A375 (cell line): ENCODE data around the gene GLRX. TPM values are rescaled to one million over a fixed set of nuclear protein-coding genes. Genes with fewer than 3 reads are reported as not detected.

Experiments used
- total RNA-seq: library from RNA; depleted of rRNA; stranded (reverse); fragments of >200 nt; shearing (Covaris generic); gene quantifications from 2 replicates; pipeline ENCODE4 v1.2.3, GENCODE V29; 2014; rRNA removed

The GLRX gene, protein sequence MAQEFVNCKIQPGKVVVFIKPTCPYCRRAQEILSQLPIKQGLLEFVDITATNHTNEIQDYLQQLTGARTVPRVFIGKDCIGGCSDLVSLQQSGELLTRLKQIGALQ
- total RNA-seq: 7.9 and 11.1 TPM in 2 replicates

DNA sequence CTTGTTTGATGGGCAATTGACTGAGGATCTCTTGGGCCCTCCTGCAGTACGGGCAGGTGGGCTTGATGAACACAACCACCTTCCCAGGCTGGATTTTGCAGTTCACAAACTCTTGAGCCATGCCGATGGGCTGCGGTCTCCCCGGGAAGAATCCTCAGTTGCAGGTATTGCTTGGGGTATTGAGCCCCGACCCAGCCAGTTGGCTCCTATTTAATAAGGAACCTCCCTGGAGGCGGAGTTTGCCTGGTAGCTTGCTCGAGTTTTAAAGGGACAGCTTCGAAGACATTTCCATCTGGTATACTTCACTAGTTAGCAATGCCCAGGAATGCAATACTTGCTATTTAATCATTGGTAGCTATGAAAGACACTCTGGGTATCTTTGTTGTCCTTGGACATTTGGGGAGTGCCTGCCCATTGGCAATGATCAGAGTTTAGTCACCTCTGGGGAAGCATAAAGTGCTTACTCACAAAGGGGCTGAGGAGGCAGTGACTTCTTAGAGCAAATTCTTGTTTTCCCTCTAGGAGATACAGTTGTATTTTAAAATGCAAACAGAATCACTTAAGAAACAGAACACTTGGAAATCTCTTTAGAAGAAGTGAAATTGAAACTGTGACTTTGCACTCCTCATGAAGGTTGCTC is at the start of gene GLRX:
TSS of gene GLRX (minus strand) at position 185 of the 640 bp plus-strand sequence. CDS start at position 121, 64 bp downstream.

Other genes starting within 250 kb of the GLRX start
- gene GPR150, start 202.6 kb downstream of the GLRX start, total RNA-seq: not detected in 2 replicates
- 0.75 and 5.8 TPM in 2 replicates for gene RFESD, start 175.9 kb downstream of the GLRX start, total RNA-seq
- gene SPATA9, start 139.7 kb downstream of the GLRX start, total RNA-seq: 0.13 TPM in 1 of 2 replicates, not detected in the other
- gene RHOBTB3, start 91.4 kb downstream of the GLRX start, total RNA-seq: 54.3 and 63.5 TPM in 2 replicates
- gene ELL2, start 139.1 kb upstream of the GLRX start, total RNA-seq: 26.1 and 26.9 TPM in 2 replicates